H9 (cell line): ENCODE measurements around the gene INPP5J. TPM values are rescaled to one million over a fixed set of nuclear protein-coding genes. Genes with fewer than 3 reads are reported as not detected.

Source experiments
- DNase-seq: peaks from one replicate; pipeline ENCODE4 v3.0.0-alpha.2; 2017
- H2AFZ ChIP-seq: one replicate; pipeline ENCODE4 v1.6.1; 2013; ENCODE audit warnings: mild to moderate bottlenecking, low read length, control low read depth, moderate library complexity
- H2AK5ac ChIP-seq: 2 replicates; pipeline ENCODE4 v1.6.1; 2013; ENCODE audit warnings: low read length, control low read depth, mixed read lengths; ENCODE audit not compliant: insufficient read length
- H2BK120ac ChIP-seq: one replicate; pipeline ENCODE4 v1.6.1; 2013; ENCODE audit warnings: low read depth, mild to moderate bottlenecking, low read length, control low read depth, inconsistent platforms; ENCODE audit not compliant: poor library complexity, severe bottlenecking
- H2BK12ac ChIP-seq: 2 replicates; pipeline ENCODE4 v1.6.1; 2013; ENCODE audit warnings: low read length, control low read depth, mixed read lengths, low read depth; ENCODE audit not compliant: insufficient read length
- H2BK15ac ChIP-seq: 2 replicates; pipeline ENCODE4 v1.6.1; 2013; ENCODE audit warnings: low read depth, low read length, control low read depth
- H2BK20ac ChIP-seq: one replicate; pipeline ENCODE4 v1.6.1; 2013; ENCODE audit warnings: low read depth, mild to moderate bottlenecking, low read length, control low read depth, inconsistent platforms; ENCODE audit not compliant: poor library complexity, severe bottlenecking
- H2BK5ac ChIP-seq: 2 replicates; pipeline ENCODE4 v1.6.1; 2013; ENCODE audit warnings: low read length, control low read depth, mixed read lengths; ENCODE audit not compliant: insufficient read length
- H3K14ac ChIP-seq: 2 replicates; pipeline ENCODE4 v1.6.1; 2013; ENCODE audit warnings: low read length, control low read depth; ENCODE audit not compliant: insufficient read depth
- H3K18ac ChIP-seq: 2 replicates; pipeline ENCODE4 v1.6.1; 2013; ENCODE audit warnings: low read depth, mild to moderate bottlenecking, mixed read lengths, low read length, control low read depth; ENCODE audit not compliant: insufficient read length
- H3K23ac ChIP-seq: 2 replicates; pipeline ENCODE4 v1.6.1; 2013; ENCODE audit warnings: low read length, control low read depth, mixed read lengths, low read depth; ENCODE audit not compliant: insufficient read length
- H3K23me2 ChIP-seq: 2 replicates; pipeline ENCODE4 v1.6.1; 2013; ENCODE audit warnings: low read depth, mild to moderate bottlenecking, mixed read lengths, low read length, control low read depth; ENCODE audit not compliant: insufficient read length, poor library complexity, severe bottlenecking
- H3K27ac ChIP-seq: 2 replicates; pipeline ENCODE4 v1.5.1; 2013; ENCODE audit warnings: low read length, control low read depth, mixed read lengths, low read depth; ENCODE audit not compliant: insufficient read length
- H3K27me3 ChIP-seq: 2 replicates; pipeline ENCODE4 v1.6.1; 2013; ENCODE audit warnings: low read length, control low read depth, inconsistent platforms; ENCODE audit not compliant: insufficient read depth
- H3K4ac ChIP-seq: 2 replicates; pipeline ENCODE4 v1.6.1; 2013; ENCODE audit warnings: low read depth, mild to moderate bottlenecking, control low read depth, inconsistent platforms, low read length, moderate library complexity
- H3K4me1 ChIP-seq: 2 replicates; pipeline ENCODE4 v1.6.1; 2013; ENCODE audit warnings: low read length, control low read depth, inconsistent platforms; ENCODE audit not compliant: insufficient read depth
- H3K4me2 ChIP-seq: 2 replicates; pipeline ENCODE4 v1.6.1; 2013; ENCODE audit warnings: low read length, control low read depth, mixed read lengths; ENCODE audit not compliant: insufficient read length, insufficient read depth
- H3K56ac ChIP-seq: 2 replicates; pipeline ENCODE4 v1.6.1; 2013; ENCODE audit warnings: low read depth, mild to moderate bottlenecking, mixed read lengths, low read length, control low read depth; ENCODE audit not compliant: insufficient read length
- H3K79me1 ChIP-seq: 2 replicates; pipeline ENCODE4 v1.6.1; 2013; ENCODE audit warnings: low read depth, mild to moderate bottlenecking, moderate library complexity, low read length, control low read depth, inconsistent platforms; ENCODE audit not compliant: insufficient read depth, poor library complexity, severe bottlenecking
- H3K79me2 ChIP-seq: 2 replicates; pipeline ENCODE4 v1.6.1; 2013; ENCODE audit warnings: low read length, control low read depth, inconsistent platforms; ENCODE audit not compliant: insufficient read depth
- H3K9ac ChIP-seq: 2 replicates; pipeline ENCODE4 v1.6.1; 2013; ENCODE audit warnings: low read length, control low read depth, mixed read lengths; ENCODE audit not compliant: insufficient read length; ENCODE audit errors: extremely low read depth
- H3K9me3 ChIP-seq: one replicate; pipeline ENCODE4 v1.6.1; 2013; ENCODE audit warnings: low read depth, low read length, inconsistent platforms; ENCODE audit not compliant: control insufficient read depth
- H3T11ph ChIP-seq: one replicate; pipeline ENCODE4 v1.6.1; 2013; ENCODE audit warnings: mild to moderate bottlenecking, low read length, control low read depth, inconsistent platforms
- H4K20me1 ChIP-seq: one replicate; pipeline ENCODE4 v1.6.1; 2013; ENCODE audit not compliant: control insufficient read depth, insufficient read length, insufficient read depth
- H4K5ac ChIP-seq: 2 replicates; pipeline ENCODE4 v1.6.1; 2013; ENCODE audit warnings: low read depth, mild to moderate bottlenecking, mixed read lengths, low read length, control low read depth; ENCODE audit not compliant: insufficient read length
- H4K8ac ChIP-seq: replicated peaks from 2 replicates; pipeline ENCODE4 v1.6.1; 2013; ENCODE audit warnings: low read length, control low read depth, mixed read lengths, low read depth; ENCODE audit not compliant: insufficient read length
- H4K91ac ChIP-seq: 2 replicates; pipeline ENCODE4 v1.6.1; 2013; ENCODE audit warnings: low read depth, mild to moderate bottlenecking, moderate library complexity, mixed read lengths, low read length, control low read depth; ENCODE audit not compliant: insufficient read length
- H3K27ac Mint-ChIP-seq, 3 experiments: 2 replicates in 2 of 3; 3 replicates in 1 of 3; pipeline ENCODE4 v1.8.0; 2020 to 2021; ENCODE audit warnings: mixed read lengths in 3 of 3, mild to moderate bottlenecking in 1 of 3, moderate library complexity in 1 of 3
- H3K27me3 Mint-ChIP-seq: 2 replicates; pipeline ENCODE4 v1.8.0; 2021; ENCODE audit warnings: low read depth, mild to moderate bottlenecking, moderate library complexity, mixed read lengths
- H3K36me3 Mint-ChIP-seq, 3 experiments: 2 replicates in 2 of 3; 3 replicates in 1 of 3; pipeline ENCODE4 v1.8.0; 2020 to 2021; ENCODE audit warnings: low read depth in 3 of 3, mixed read lengths in 3 of 3; ENCODE audit not compliant: insufficient read depth in 1 of 3
- H3K4me1 Mint-ChIP-seq, 2 experiments: 2 replicates each; pipeline ENCODE4 v1.8.0; 2020; ENCODE audit warnings: mixed read lengths in 2 of 2
- H3K4me3 Mint-ChIP-seq, 2 experiments: 2 replicates in 1 of 2; 3 replicates in 1 of 2; pipeline ENCODE4 v1.8.0; 2020 to 2021; ENCODE audit warnings: mild to moderate bottlenecking in 2 of 2, mixed read lengths in 2 of 2, moderate library complexity in 1 of 2
- H3K9me3 Mint-ChIP-seq, 2 experiments: 2 replicates in 1 of 2; 3 replicates in 1 of 2; pipeline ENCODE4 v1.8.0; 2020; ENCODE audit warnings: mild to moderate bottlenecking in 2 of 2, mixed read lengths in 2 of 2, moderate library complexity in 1 of 2
- CTCF ChIP-seq: fragments of 200-600 bp; sonication (generic); conservative IDR thresholded peaks from 3 replicates; pipeline ENCODE4 v1.8.0; 2021; ENCODE audit warnings: antibody characterized with exemption, mild to moderate bottlenecking
- WGBS: extraction: QIAGEN DNeasy Blood & Tissue Kit; methylation state at CpG from one replicate; pipeline ENCODE4 v1.1.7; 2013; ENCODE audit warnings: missing lambda C conversion rate, low lambda C conversion rate, mixed read lengths; ENCODE audit not compliant: insufficient read length; ENCODE audit errors: extremely low coverage; 5-methylcytosine and 5-hydroxymethylcytosine counted together
- total RNA-seq: library from RNA; stranded (reverse); gene quantifications from 2 replicates; pipeline ENCODE4 v1.2.1, GENCODE V29; 2021

The INPP5J gene
- total RNA-seq, 1 experiment from 2014 or later: 4.9 TPM

- H3K4me3 Mint-ChIP-seq: no peak overlapping the region
Observed at GRCh38 chr22:31151872-31152271, 29.1 kb downstream of the INPP5J start.

More at GRCh38 chr22:31151872-31152271, 29.1 kb downstream of the INPP5J start:
- H2BK20ac ChIP-seq: no peak overlapping the region
- no peak overlapping the region for H4K91ac ChIP-seq
- DNase-seq: no peak
- H4K5ac ChIP-seq: no peak overlapping the region
- Mint-ChIP-seq H3K4me1 (peaks cover 0 to 4% of the 10 kb centered on the region in 2 experiments; a peak in 2 of 4 replicates), H3K9me3 (peaks cover 10 to 14% of the 10 kb centered on the region in 2 experiments), H3K36me3 (peaks cover 0 to 10% (median 2%) of the 10 kb centered on the region in 3 experiments; a peak in 2 of 7 replicates), H3K27ac (no peak overlapping the region), H3K27me3 (peaks cover 44% of the 10 kb centered on the region)
- H2BK15ac ChIP-seq: no peak overlapping the region
- H2BK120ac ChIP-seq: no peak overlapping the region
- no peaks in the 10 kb centered on the region for H3K27me3 ChIP-seq
- no peak overlapping the region for H4K8ac ChIP-seq
- H3K9me3 ChIP-seq: peaks cover 5% of the 10 kb centered on the region
- WGBS: no CpG with 5 or more reads among the region's 2 CpGs
- no peaks in the 10 kb centered on the region for H3K4me1 ChIP-seq
- H2BK12ac ChIP-seq: no peak overlapping the region
- TF ChIP-seq CTCF: no peak
- H3K4ac ChIP-seq: no peak overlapping the region
- no peak overlapping the region for H3K23ac ChIP-seq
- no peaks in the 10 kb centered on the region for H3K79me1 ChIP-seq
- H3K9ac ChIP-seq: no peak overlapping the region
- H3K18ac ChIP-seq: no peak overlapping the region
- H3K79me2 ChIP-seq: no peaks in the 10 kb centered on the region
- no peak overlapping the region for H2BK5ac ChIP-seq
- H3T11ph ChIP-seq: no peak overlapping the region
- H3K14ac ChIP-seq: no peak overlapping the region
- H3K4me2 ChIP-seq: no peak overlapping the region
- no peak overlapping the region for H2AFZ ChIP-seq
- no peak overlapping the region for H2AK5ac ChIP-seq
- H3K27ac ChIP-seq: no peak overlapping the region
- no peak overlapping the region for H3K56ac ChIP-seq
- no peaks in the 10 kb centered on the region for H4K20me1 ChIP-seq
- no peaks in the 10 kb centered on the region for H3K23me2 ChIP-seq
